Panc1 (cell line): ENCODE measurements around the gene RYR3. TPM values are rescaled to one million over a fixed set of nuclear protein-coding genes. Genes with fewer than 3 reads are reported as not detected.

Experiments used
- ATAC-seq: fragments of 200-7000 bp; cut with Tn5 transposase; 2 replicates; pipeline ENCODE4 v1.9.1; 2020; ENCODE audit warnings: mild to moderate bottlenecking, moderate library complexity
- BruUV-seq: library from RNA; stranded (reverse); fragments of 400-500 nt; replicated peaks from 2 replicates; lab custom pipeline; 2021; lab: Mats Ljungman, UMichigan
- CTCF ChIA-PET: fragments of 300-600 bp; sonication (Branson Sonifier 250); formaldehyde crosslinking; loops from one replicate; lab custom pipeline; 2022; ENCODE audit warnings: antibody characterized with exemption; lab: Charles Lee
- POLR2A ChIA-PET: fragments of 300-600 bp; sonication (Branson Sonifier 250); formaldehyde crosslinking; loops from one replicate; lab custom pipeline; 2022; ENCODE audit warnings: antibody characterized with exemption; lab: Charles Lee
- DNase-seq: peaks from one replicate; pipeline ENCODE4 v3.0.0-alpha.2; 2010; ENCODE audit warnings: low read depth, low spot score
- H3K27ac ChIP-seq: 2 replicates; pipeline ENCODE4 v1.5.1; 2011; ENCODE audit warnings: mild to moderate bottlenecking, low read length, inconsistent platforms
- H3K27me3 ChIP-seq: fragments of 200-500 bp; sonication (Bioruptor generic); 2 replicates; pipeline ENCODE4 v1.6.0; 2014; ENCODE audit warnings: low read length, inconsistent platforms; ENCODE audit not compliant: control insufficient read depth, insufficient read depth
- H3K36me3 ChIP-seq: fragments of 200-500 bp; sonication (Bioruptor generic); 2 replicates; pipeline ENCODE4 v1.5.1; 2014; ENCODE audit warnings: inconsistent platforms, mild to moderate bottlenecking, low read length, moderate library complexity; ENCODE audit not compliant: control insufficient read depth, insufficient read depth
- H3K4me1 ChIP-seq: 2 replicates; pipeline ENCODE4 v1.5.1; 2011; ENCODE audit warnings: inconsistent platforms, mild to moderate bottlenecking, low read length, moderate library complexity; ENCODE audit not compliant: control insufficient read depth, insufficient read depth
- H3K4me3 ChIP-seq, 2 experiments: 2 replicates each; pipeline ENCODE4 v1.5.1; 2011 to 2012; ENCODE audit warnings: low read depth in 2 of 2, low read length in 2 of 2, mild to moderate bottlenecking in 2 of 2, inconsistent platforms in 1 of 2, moderate library complexity in 1 of 2
- H3K9me3 ChIP-seq: fragments of 200-500 bp; sonication (Bioruptor generic); 2 replicates; pipeline ENCODE4 v1.5.1; 2014; ENCODE audit warnings: low read depth, mild to moderate bottlenecking, inconsistent platforms, low read length, moderate library complexity; ENCODE audit not compliant: control insufficient read depth, insufficient read depth
- CTCF ChIP-seq: fragments of 450-650 bp; IDR thresholded peaks from 2 replicates; pipeline ENCODE4 v1.5.1; 2017; ENCODE audit warnings: mild to moderate bottlenecking
- POLR2AphosphoS5 ChIP-seq: IDR thresholded peaks from 2 replicates; pipeline ENCODE4 v1.6.1; 2012; ENCODE audit warnings: mild to moderate bottlenecking, low read depth, low read length, moderate library complexity
- REST ChIP-seq, 2 experiments: IDR thresholded peaks; 2 replicates each; pipeline ENCODE4 v1.6.1; 2011 to 2012; ENCODE audit warnings: low read depth in 2 of 2, control low read depth in 1 of 2, low read length in 1 of 2, mild to moderate bottlenecking in 1 of 2, moderate library complexity in 1 of 2; ENCODE audit not compliant: insufficient read depth in 1 of 2
- SIN3A ChIP-seq: IDR thresholded peaks from 2 replicates; pipeline ENCODE4 v1.6.1; 2012; ENCODE audit warnings: low read depth, mild to moderate bottlenecking, low read length, moderate library complexity, borderline replicate concordance; ENCODE audit not compliant: insufficient read depth
- TCF7L2 ChIP-seq: IDR thresholded peaks from 2 replicates; pipeline ENCODE4 v1.6.1; 2011; ENCODE audit warnings: mild to moderate bottlenecking, low read depth, low read length, inconsistent platforms
- in situ Hi-C: cut with HindIII; loops from 2 replicates; pipeline ENCODE4 v1.10.0; 2016; ENCODE audit warnings: low sequenced_read_pairs, low pct_unique_long_range_greater_than_20kb
- intact Hi-C: fragments of 100-400 bp; cut with micrococcal nuclease; formaldehyde crosslinking; loops from one replicate; pipeline ENCODE4 v1.10.0; 2022; ENCODE audit not compliant: unreplicated experiment
- total RNA-seq: library from RNA; stranded (reverse); gene quantifications from one replicate; pipeline ENCODE4 v1.2.1, GENCODE V29; 2021; ENCODE audit not compliant: unreplicated experiment

RYR3 gene
- total RNA-seq, 1 experiment from 2014 or later: not detected

- in situ Hi-C loops: no loop called here
Observed at GRCh38 chr15:33655488-33655887, 344.7 kb downstream of the RYR3 start.

GRCh38 chr15:33656168-33656567 lies 345.4 kb downstream of the RYR3 start:
- CTCF ChIA-PET: no interaction called here
- POLR2A ChIA-PET: no interaction called here
- Histone ChIP-seq H3K36me3 (no peaks in the 10 kb centered on the region), H3K27ac (no peak overlapping the region), H3K4me1 (no peaks in the 10 kb centered on the region), H3K27me3 (peaks cover 2% of the 10 kb centered on the region; the same call in 1 of the 2 replicates), H3K9me3 (no peaks in the 10 kb centered on the region), H3K4me3 (no peak overlapping the region)
- DNase-seq: no peak
- BruUV-seq: no TSS peak
- no peak for TF ChIP-seq SIN3A
- intact Hi-C loops (no loop called here), in situ Hi-C loops (no loop called here)
- ATAC-seq: no peak

More at GRCh38 chr15:33655488-33655887, 344.7 kb downstream of the RYR3 start:
- DNase-seq (no peak), ATAC-seq (no peak)
- ChIA-PET CTCF (no interaction called here), POLR2A (no interaction called here)
- H3K27me3 ChIP-seq: peaks cover 3% of the 10 kb centered on the region
- no peak for TF ChIP-seq TCF7L2
- TF ChIP-seq POLR2AphosphoS5: no peak
- no peak for TF ChIP-seq REST (IDR thresholded peaks at IDR 0.05; ENCODE audit: insufficient read depth in 1 of 2, low read depth in 2 of 2, low read length in 1 of 2)
- TF ChIP-seq SIN3A: no peak
- TF ChIP-seq CTCF: no peak
- no peaks in the 10 kb centered on the region for H3K9me3 ChIP-seq
- intact Hi-C loops: no loop called here
- H3K27ac ChIP-seq: no peak overlapping the region
- no peak overlapping the region for H3K4me3 ChIP-seq
- no TSS peak for BruUV-seq
- H3K4me1 ChIP-seq: no peaks in the 10 kb centered on the region
- no peaks in the 10 kb centered on the region for H3K36me3 ChIP-seq

- no peaks in the 10 kb centered on the region for H3K36me3 ChIP-seq
- H3K4me1 ChIP-seq: no peaks in the 10 kb centered on the region
- no peak for ATAC-seq
- intact Hi-C loops (no loop called here), in situ Hi-C loops (no loop called here)
- ChIA-PET POLR2A (no interaction called here), CTCF (no interaction called here)
- no peaks in the 10 kb centered on the region for H3K9me3 ChIP-seq
- H3K4me3 ChIP-seq: no peak overlapping the region
- no TSS peak for BruUV-seq
- DNase-seq: no peak
- no peaks in the 10 kb centered on the region; the same call in 1 of the 2 replicates for H3K27me3 ChIP-seq
- TF ChIP-seq POLR2AphosphoS5 (no peak), SIN3A (no peak), CTCF (no peak), REST (IDR thresholded peaks at IDR 0.05; ENCODE audit: insufficient read depth in 1 of 2, low read depth in 2 of 2, low read length in 1 of 2) (no peak), TCF7L2 (no peak)
- no peak overlapping the region for H3K27ac ChIP-seq
Observed at GRCh38 chr15:33660151-33660550, 349.4 kb downstream of the RYR3 start.
